Fibroblast of upper back skin (primary cell): ENCODE results near the gene AMHR2.
"Not testable (repeated sequence)": the region's sequence is repeated elsewhere in the genome, so short reads cannot be mapped to it uniquely, and the experiment has no call there.

Experiments
- DNase-seq: peaks from one replicate; pipeline ENCODE4 v3.0.0-alpha.2; 2013

Gene AMHR2

DNA sequence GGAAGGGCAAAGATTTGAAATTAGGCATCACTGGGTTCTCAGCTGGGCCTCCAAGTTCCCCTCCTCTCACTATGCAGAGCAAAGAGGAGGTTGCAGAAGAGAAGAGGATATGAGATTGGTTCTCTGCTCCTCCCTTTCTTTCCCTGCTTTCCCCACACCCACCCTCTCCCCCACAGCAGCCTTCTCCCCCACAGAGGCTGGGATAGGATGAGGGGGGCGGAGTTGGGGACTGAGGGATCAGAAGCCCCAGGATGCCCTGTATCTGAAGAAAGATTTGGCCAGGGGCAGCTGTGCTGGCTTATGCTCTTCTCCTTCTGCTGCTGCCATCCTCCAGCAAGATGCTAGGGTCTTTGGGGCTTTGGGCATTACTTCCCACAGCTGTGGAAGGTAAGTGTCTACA, at the start of gene AMHR2:
Gene AMHR2 (plus strand): TSS at position 259 of the 400 bp plus-strand sequence. CDS start 80 bp downstream, at position 339.
- DNase-seq: no peak

- not testable (repeated sequence) for DNase-seq
These were observed 49.4 kb upstream of the AMHR2 start for GRCh38 chr12:53374277-53374676.

DNA sequence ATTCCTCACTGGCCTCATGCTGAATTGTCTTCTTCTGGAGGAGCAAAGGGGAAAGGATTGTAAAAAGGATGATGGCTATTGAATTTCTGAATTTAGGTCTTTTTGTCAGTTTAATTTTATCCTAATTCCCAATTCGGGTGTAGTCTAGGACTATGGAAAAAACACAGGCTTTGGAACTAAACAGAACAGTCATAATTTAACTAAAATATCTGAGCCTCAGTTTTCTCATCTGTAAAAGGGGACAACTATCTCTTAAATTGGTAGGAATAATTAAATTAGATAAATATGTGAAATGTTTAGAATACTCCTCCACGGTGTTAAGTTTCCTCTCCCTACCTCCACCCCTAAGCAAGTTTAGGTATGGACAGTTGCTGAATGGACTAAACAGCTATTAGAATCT, 46.9 kb upstream of the AMHR2 start:
- no peak for DNase-seq

GRCh38 chr12:53378222-53378621, 45.4 kb upstream of the AMHR2 start:
- DNase-seq: no peak

DNA sequence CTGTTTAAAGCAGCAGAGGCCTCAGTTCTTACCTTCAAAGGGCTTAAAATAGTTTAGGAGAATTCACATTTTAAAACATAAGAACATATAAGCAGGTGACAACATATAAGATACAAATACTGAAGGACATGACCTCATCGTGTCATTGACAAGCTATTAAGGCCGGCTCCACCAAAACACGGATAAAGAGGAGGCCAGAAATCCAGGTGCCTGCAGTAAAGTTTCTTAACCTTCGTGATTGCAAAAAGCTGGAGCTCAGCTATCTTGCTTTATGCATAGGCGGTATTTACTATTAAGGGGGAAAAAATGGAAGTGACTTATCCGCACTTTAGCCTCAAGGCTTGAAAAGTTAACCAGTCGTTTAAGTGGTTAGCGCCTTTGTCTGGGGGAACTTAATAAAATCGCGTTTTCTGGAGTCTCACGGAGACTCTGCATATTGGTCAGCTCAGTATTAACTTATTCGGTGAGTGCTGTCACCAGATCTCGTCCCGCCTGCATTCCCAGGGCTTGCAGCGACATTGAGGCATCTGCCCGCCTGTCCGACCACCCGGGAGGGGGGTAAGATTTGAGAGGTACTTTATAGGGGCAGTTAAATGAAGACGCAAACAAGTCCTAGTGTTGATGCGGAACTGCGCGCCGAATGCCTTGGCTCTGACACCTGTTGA, 44.8 kb upstream of the AMHR2 start:
- no peak for DNase-seq

- peak; percentile 100 for DNase-seq
These were observed 44.1 kb upstream of the AMHR2 start for GRCh38 chr12:53379389-53380103.

DNA sequence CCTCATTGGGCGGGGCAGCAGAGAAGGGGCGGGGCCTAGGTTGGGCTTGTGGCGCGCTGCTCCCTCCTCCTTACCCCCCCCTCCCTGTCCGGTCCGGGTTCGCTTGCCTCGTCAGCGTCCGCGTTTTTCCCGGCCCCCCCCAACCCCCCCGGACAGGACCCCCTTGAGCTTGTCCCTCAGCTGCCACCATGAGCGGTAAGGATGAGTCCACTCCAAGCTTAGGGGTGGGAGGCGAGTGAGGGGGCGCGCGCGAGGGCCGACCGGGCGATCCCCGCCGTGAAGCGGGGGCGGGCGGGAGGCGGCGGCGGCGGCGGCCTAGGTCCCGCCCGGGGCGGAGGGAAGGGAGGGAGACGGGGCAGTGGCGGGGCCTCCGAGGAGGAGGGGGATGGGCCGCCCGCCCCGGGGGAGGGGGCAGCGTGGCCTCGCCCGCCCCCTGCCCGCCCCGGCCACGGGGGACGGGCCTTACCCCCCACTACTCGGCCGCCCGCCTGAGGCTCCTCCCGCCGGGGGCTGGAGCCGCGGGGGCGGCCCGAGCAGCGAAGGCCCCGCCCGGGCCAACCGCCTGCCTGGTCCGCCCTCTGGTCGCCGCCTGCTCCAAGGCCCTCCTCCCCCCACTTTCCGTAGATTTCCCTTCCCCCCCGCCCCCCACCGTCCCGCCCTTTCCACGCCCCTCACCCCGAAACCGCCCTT, 43.4 kb upstream of the AMHR2 start, which contains the start of gene SP1:
Gene SP1 (plus strand): TSS at position 73 of the 690 bp plus-strand sequence. CDS start 116 bp downstream, at position 189.
- peak; percentile 96 for DNase-seq

DNA sequence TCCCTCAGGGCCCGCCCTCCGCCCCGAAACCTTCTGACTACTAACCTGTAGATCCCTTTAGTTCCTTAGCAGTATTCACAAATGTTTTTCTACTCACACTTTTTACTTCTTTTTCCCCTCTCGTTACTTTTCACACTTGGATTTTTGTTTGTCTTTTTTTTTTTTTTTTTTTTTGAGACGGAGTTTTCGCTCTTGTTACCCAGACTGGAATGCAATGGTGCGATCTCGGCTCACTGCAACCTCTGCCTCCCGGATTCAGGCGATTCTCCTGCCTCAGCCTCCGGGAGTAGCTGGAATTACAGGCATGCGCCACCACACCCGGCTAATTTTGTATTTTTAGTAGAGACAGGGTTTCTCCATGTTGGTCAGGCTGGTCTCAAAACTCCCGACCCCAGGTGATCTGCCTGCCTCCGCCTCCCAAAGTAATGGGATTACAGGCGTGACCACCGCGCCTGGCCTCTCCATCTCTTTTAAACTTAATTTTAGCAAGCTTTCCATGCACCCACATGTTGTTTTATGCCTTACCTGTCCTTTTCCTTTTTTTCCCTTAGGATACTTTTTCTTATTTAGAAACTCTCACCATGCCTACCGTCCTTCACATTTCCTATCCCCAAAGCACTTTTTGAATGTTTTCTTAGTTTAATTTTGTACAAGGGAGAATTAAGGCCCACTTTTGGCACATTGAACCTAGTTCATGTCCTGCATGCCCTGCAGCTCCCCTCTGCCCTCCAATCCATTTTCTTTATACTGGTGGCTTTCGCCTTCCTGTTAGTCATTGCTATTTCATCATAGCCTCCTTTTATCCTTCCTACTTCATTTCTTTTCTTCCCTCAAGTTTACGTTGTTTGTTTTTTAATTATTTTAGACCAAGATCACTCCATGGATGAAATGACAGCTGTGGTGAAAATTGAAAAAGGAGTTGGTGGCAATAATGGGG, 42.6 kb upstream of the AMHR2 start:
- DNase-seq: peak; percentile 32

DNA sequence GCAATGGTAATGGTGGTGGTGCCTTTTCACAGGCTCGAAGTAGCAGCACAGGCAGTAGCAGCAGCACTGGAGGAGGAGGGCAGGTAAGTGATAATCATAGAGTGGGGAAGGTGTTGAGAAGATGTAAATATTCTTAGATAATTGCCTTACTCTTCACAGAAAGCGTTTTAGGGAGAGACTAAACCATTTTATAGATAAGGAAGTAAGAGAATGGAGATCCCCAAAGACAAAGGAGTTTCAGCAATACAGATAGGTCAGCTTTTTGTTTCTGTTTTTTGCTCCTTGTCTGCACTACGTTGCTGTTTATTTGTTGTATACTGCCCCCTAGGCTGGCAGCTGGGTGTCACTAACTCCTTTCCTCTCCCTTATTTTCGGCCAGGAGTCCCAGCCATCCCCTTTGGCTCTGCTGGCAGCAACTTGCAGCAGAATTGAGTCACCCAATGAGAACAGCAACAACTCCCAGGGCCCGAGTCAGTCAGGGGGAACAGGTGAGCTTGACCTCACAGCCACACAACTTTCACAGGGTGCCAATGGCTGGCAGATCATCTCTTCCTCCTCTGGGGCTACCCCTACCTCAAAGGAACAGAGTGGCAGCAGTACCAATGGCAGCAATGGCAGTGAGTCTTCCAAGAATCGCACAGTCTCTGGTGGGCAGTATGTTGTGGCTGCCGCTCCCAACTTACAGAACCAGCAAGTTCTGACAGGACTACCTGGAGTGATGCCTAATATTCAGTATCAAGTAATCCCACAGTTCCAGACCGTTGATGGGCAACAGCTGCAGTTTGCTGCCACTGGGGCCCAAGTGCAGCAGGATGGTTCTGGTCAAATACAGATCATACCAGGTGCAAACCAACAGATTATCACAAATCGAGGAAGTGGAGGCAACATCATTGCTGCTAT, 41.7 kb upstream of the AMHR2 start:
- peak; percentile 38 for DNase-seq

DNA sequence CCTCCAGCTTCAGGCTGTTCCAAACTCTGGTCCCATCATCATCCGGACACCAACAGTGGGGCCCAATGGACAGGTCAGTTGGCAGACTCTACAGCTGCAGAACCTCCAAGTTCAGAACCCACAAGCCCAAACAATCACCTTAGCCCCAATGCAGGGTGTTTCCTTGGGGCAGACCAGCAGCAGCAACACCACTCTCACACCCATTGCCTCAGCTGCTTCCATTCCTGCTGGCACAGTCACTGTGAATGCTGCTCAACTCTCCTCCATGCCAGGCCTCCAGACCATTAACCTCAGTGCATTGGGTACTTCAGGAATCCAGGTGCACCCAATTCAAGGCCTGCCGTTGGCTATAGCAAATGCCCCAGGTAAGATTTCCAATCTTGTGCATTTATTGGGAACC, 40.4 kb upstream of the AMHR2 start:
- DNase-seq: no peak

- not testable (repeated sequence) for DNase-seq
These were observed 37.3 kb upstream of the AMHR2 start for GRCh38 chr12:53386381-53386780.

DNA sequence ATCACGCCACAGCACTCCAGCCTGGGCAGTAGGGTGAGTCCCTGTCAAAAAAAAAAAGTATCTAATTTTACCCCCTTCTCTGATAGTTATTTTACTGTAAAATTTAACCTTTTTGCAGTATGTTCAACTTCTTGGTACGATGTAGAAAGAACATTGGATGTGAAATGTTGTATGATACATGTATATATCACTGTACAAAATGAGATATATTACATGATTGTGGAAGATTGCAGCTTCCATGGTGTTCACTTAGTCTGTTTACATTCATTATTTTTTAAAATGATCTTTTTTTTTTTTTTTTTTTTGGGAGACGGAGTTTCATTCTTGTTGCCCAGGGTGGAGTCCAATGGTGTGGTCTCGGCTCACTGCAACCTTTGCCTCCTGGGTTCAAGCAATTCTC, 34.7 kb upstream of the AMHR2 start:
- no peak for DNase-seq

DNA sequence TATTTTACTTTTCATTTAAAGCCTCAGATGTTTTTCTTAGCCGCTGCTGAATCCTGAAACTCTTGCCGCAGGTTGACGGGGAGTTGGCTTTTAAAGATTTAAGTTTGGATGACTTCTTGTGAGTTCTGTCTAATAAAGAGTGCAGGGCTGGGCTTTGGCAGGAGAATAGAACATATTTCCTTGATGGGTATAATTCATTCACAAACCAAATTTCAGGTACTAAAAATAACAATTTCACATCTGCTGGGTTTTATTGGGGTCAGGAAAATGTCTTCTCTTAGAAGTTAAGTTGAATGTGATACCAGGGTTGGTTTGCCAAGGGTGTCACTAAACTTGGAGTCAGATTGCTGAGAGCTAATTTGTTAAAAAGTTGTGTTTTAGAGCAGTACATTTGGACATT, 34.0 kb upstream of the AMHR2 start:
- DNase-seq: no peak

GRCh38 chr12:53391724-53392123, 31.9 kb upstream of the AMHR2 start:
- DNase-seq: no peak

GRCh38 chr12:53399896-53400295, 23.8 kb upstream of the AMHR2 start:
- DNase-seq: no peak

GRCh38 chr12:53402351-53402750, 21.3 kb upstream of the AMHR2 start:
- not testable (repeated sequence) for DNase-seq

DNA sequence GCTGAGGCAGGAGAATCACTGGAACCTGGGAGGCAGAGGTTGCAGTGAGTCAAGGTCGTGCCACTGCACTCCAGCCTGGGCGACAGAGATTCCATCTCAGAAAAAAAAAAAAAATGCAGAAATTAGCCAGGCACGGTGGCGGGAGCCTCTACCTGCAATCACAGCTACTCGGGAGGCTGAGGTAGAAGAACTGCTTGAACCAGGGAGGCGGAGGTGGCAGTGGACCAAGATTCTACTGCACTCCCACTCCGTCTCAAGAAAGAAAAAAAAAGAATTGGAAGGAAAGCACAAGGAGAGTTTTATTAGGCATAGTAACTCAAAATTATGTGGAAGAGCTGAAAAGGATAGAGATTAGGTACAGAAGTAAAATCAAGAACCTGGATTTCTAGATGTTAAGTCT, 20.8 kb upstream of the AMHR2 start:
- DNase-seq: no peak

- no peak for DNase-seq
These were observed 12.7 kb upstream of the AMHR2 start for GRCh38 chr12:53410951-53411350.

DNA sequence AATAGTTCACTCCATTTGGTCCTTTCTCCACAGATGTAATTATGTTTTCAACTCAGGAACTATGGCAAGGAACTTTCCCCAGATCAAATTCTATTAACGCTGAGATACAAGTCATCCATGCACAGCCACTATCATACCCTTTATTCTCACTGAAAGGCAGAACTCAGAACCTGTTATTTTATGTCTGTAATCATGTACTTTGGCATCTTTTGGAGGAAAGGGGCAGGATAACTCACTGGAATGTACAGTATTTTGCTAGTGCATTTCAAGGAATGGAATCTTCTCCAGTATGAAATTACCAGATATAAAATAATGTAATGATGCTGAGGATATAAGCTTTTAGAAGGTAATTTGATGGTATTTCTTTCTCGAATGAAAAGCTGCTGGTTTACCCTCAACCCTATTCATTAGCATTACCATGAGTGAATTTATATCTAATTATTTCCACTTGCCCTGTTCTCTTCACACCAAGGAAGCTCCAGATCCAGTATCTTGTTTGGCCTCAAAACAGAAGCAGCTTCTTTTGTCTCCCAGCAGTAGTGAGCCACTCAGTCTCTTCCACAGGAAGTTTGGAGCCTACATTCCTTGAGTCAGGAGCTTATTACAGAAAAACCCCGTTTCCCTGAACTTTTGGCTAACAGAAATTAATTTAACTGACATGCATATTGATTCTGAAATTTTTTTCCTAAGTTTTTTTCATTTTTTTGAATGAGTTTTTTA, 10.0 kb upstream of the AMHR2 start:
- no peak for DNase-seq

GRCh38 chr12:53414756-53415417, 8.8 kb upstream of the AMHR2 start:
- DNase-seq: peak; percentile 6
